Smooth muscle cell (in vitro differentiated cells): ENCODE measurements around the gene SENP6. TPM values are rescaled to one million over a fixed set of nuclear protein-coding genes. Genes with fewer than 3 reads are reported as not detected.

Experiments used
- DNase-seq: peaks from one replicate; lab custom pipeline; 2025; ENCODE audit not compliant: unreplicated experiment; lab: John Stamatoyannopoulos, UW
- H2AFZ ChIP-seq: fragments of 200-600 bp; sonication (generic); 2 replicates; pipeline ENCODE4 v1.6.0; 2016; ENCODE audit warnings: antibody characterized with exemption, low read depth, mild to moderate bottlenecking
- H3F3A ChIP-seq: fragments of 200-600 bp; sonication (generic); 2 replicates; pipeline ENCODE4 v1.6.0; 2017; ENCODE audit warnings: antibody characterized with exemption, low read depth
- H3K27ac ChIP-seq: fragments of 200-600 bp; sonication (generic); 2 replicates; pipeline ENCODE4 v1.5.1; 2016; ENCODE audit warnings: low read depth, mild to moderate bottlenecking
- H3K27me3 ChIP-seq: fragments of 200-600 bp; sonication (generic); 2 replicates; pipeline ENCODE4 v1.6.1; 2016; ENCODE audit warnings: low read depth, mild to moderate bottlenecking
- H3K36me3 ChIP-seq: fragments of 200-600 bp; sonication (generic); 2 replicates; pipeline ENCODE4 v1.5.1; 2016; ENCODE audit warnings: low read depth
- H3K4me1 ChIP-seq: fragments of 200-600 bp; sonication (generic); 2 replicates; pipeline ENCODE4 v1.5.1; 2016; ENCODE audit warnings: low read depth
- H3K4me2 ChIP-seq: fragments of 200-600 bp; sonication (generic); 2 replicates; pipeline ENCODE4 v1.6.0; 2016; ENCODE audit warnings: mild to moderate bottlenecking
- H3K4me3 ChIP-seq: fragments of 200-600 bp; sonication (generic); 2 replicates; pipeline ENCODE4 v1.5.1; 2016; ENCODE audit warnings: mild to moderate bottlenecking
- H3K79me2 ChIP-seq: fragments of 200-600 bp; sonication (generic); 2 replicates; pipeline ENCODE4 v1.6.0; 2016; ENCODE audit warnings: low read depth, mild to moderate bottlenecking
- H3K9ac ChIP-seq: fragments of 200-600 bp; sonication (generic); 2 replicates; pipeline ENCODE4 v1.6.0; 2016; ENCODE audit warnings: low read depth
- H3K9me3 ChIP-seq: fragments of 200-600 bp; sonication (generic); replicated peaks from 2 replicates; pipeline ENCODE4 v1.5.1; 2016; ENCODE audit warnings: low read depth
- H4K20me1 ChIP-seq: fragments of 200-600 bp; sonication (generic); 2 replicates; pipeline ENCODE4 v1.6.0; 2016; ENCODE audit warnings: low read depth
- CTCF ChIP-seq: fragments of 200-600 bp; sonication (generic); IDR thresholded peaks from 2 replicates; pipeline ENCODE4 v1.5.1; 2017; ENCODE audit warnings: borderline replicate concordance, mild to moderate bottlenecking, antibody characterized with exemption; ENCODE audit not compliant: insufficient read depth, poor library complexity, severe bottlenecking
- WGBS: methylation state at CpG from one replicate; pipeline ENCODE4 v1.1.7; 2016; ENCODE audit warnings: low lambda C conversion rate; 5-methylcytosine and 5-hydroxymethylcytosine counted together
- polyA plus RNA-seq: library from polyadenylated mRNA; unstranded; fragments of >200 nt; fragmentation: Nextera tagmentation; extraction: Ambion mirVana; gene quantifications from 2 replicates; pipeline ENCODE4 v1.2.1, GENCODE V29; 2016
- total RNA-seq: library from RNA; depleted of rRNA; stranded (reverse); fragments of >200 nt; gene quantifications from 2 replicates; pipeline ENCODE4 v1.2.3, GENCODE V29; 2014

The SENP6 gene
- total and polyA plus RNA-seq, 2 experiments from 2014 or later, result 45.0 to 126 TPM

DNA sequence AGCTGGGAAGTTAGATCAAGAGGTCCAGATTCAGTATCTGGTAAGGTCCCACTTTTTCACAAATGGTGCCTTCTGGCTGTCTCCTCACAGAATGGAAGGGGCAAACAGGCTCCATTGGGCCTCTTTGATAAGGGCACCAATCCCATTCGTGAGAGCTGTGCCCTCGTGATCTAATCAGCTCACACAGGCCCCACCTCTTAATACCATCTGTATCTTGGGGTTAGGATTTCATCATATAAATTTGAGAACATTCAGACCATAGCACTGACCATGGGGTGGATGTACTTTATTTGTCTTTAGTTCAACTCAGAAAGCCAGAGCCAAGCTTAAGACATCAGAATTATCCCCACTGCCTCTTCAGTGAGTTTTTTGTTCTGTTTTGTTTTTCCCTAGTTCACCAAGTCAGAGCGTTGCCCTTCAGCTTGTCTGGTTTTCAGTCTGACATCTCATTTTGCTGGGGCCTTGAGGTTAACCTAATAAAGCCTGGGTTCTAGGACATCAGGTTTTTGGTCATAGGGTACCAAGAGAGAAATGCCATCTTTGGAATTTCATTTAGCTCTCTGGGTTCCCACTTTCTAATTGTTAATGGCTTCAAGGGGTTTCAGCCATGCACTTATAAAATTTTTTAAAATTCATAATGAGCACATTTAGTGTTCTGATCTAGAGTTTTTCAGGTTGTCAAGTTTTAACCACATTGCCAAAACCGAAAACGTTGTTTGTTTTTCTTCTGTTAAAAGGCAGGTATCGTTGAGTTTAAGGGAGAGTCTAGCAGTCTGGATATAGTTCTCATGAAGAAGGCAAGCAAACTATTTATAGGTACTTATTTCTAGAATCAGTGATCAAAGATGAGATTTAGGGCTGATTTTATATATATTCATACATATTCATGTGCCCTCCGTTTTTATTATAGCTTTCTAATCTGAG is 19.0 kb downstream of the SENP6 start:
- no peak for DNase-seq

GRCh38 chr6:75621846-75622245 is 20.2 kb downstream of the SENP6 start:
- peaks cover 88% of the 10 kb centered on the region for H4K20me1 ChIP-seq
- no peaks in the 10 kb centered on the region for H3K27me3 ChIP-seq
- no peak for DNase-seq
- no peak overlapping the region for H2AFZ ChIP-seq
- peaks cover 99% of the 10 kb centered on the region for H3K79me2 ChIP-seq
- TF ChIP-seq CTCF, result no peak
- H3K4me2 ChIP-seq, result no peak overlapping the region
- H3K9ac ChIP-seq, result no peak overlapping the region
- peaks cover 7% of the 10 kb centered on the region for H3K36me3 ChIP-seq
- H3F3A ChIP-seq, result no peaks in the 10 kb centered on the region
- no peak overlapping the region for H3K4me3 ChIP-seq
- no peaks in the 10 kb centered on the region for H3K9me3 ChIP-seq
- H3K27ac ChIP-seq, result no peak overlapping the region
- H3K4me1 ChIP-seq, result no peaks in the 10 kb centered on the region

More for the DNA sequence above, 19.0 kb downstream of the SENP6 start:
- Histone ChIP-seq H3K4me3 (no peak overlapping the region), H3K27me3 (no peaks in the 10 kb centered on the region), H3K9ac (no peak overlapping the region), H3F3A (no peaks in the 10 kb centered on the region), H3K4me1 (no peaks in the 10 kb centered on the region), H3K36me3 (peaks cover 3% of the 10 kb centered on the region), H3K27ac (no peak overlapping the region), H2AFZ (no peak overlapping the region), H3K4me2 (no peak overlapping the region), H3K79me2 (peaks cover 99% of the 10 kb centered on the region), H3K9me3 (no peaks in the 10 kb centered on the region), H4K20me1 (peaks cover 93% of the 10 kb centered on the region)
- TF ChIP-seq CTCF, result no peak
- WGBS, result 83% methylated on average over 7 of the region's 7 CpGs

DNA sequence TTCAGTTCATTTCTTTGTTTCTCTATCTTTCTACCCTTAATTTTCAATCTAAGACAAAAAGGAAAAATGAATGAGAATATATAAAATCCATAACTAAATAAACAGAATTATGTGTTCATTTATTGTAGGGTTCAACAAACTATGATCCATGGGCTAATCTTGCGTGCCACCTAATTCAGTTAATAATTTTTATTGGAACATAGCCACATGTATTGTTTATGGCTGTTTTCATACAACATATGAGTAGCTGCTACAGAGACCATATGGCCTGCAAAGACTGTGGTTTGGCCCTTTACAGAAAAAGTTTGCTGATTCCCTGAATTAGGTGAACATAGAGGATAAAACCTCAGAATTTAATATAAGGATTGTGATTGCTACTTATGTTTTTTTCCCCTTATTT is 21.8 kb downstream of the SENP6 start:
- Histone ChIP-seq H3K36me3 (peaks cover 14% of the 10 kb centered on the region), H3K4me2 (no peak overlapping the region), H3K4me3 (no peak overlapping the region), H3K4me1 (no peaks in the 10 kb centered on the region), H3K9me3 (no peaks in the 10 kb centered on the region), H3K9ac (no peak overlapping the region), H2AFZ (no peak overlapping the region), H3F3A (no peaks in the 10 kb centered on the region), H4K20me1 (peaks cover 82% of the 10 kb centered on the region), H3K27me3 (no peaks in the 10 kb centered on the region), H3K27ac (no peak overlapping the region), H3K79me2 (peaks cover 99% of the 10 kb centered on the region)
- DNase-seq, result no peak
- WGBS, result 98% methylated on average over 1 of the region's 1 CpG
- no peak for TF ChIP-seq CTCF
